SK-N-SH treated with all-trans-retinoic acid at 6 μM for 48 hours (cell line): ENCODE measurements around the gene HMOX1.

ENCODE experiments used
- ATAC-seq: fragments of 200-7000 bp; cut with Tn5 transposase; 3 replicates; pipeline ENCODE4 v1.9.1; 2020; ENCODE audit warnings: mild to moderate bottlenecking, moderate library complexity
- ARNTL ChIP-seq: fragments of 450-650 bp; formaldehyde crosslinking; IDR thresholded peaks from 2 replicates; pipeline ENCODE4 v1.5.0; 2020; ENCODE audit warnings: low read depth, mild to moderate bottlenecking, moderate library complexity, borderline replicate concordance
- BACH2 ChIP-seq: fragments of 250-450 bp; sonication (Bioruptor Pico); IDR thresholded peaks from 2 replicates; pipeline ENCODE4 v1.9.0; 2021; ENCODE audit warnings: mild to moderate bottlenecking, borderline replicate concordance
- GLIS3 ChIP-seq: fragments of 250-450 bp; sonication (Bioruptor Pico); IDR thresholded peaks from 2 replicates; pipeline ENCODE4 v1.5.0; 2020; ENCODE audit warnings: mild to moderate bottlenecking, moderate library complexity
- ISL1 ChIP-seq: fragments of 250-450 bp; sonication (Bioruptor Pico); IDR thresholded peaks from 2 replicates; pipeline ENCODE4 v2.1.2; 2022; ENCODE audit warnings: mild to moderate bottlenecking, moderate library complexity
- POU6F1 ChIP-seq: fragments of 250-450 bp; sonication (Bioruptor Pico); IDR thresholded peaks from 2 replicates; pipeline ENCODE4 v1.8.0; 2021; ENCODE audit warnings: low read depth, mild to moderate bottlenecking, moderate library complexity, borderline replicate concordance
- PPARA ChIP-seq: fragments of 250-450 bp; sonication (Bioruptor Pico); IDR thresholded peaks from 2 replicates; pipeline ENCODE4 v1.5.0; 2020; ENCODE audit warnings: mild to moderate bottlenecking, borderline replicate concordance
- SNAI2 ChIP-seq: fragments of 250-450 bp; sonication (Bioruptor Pico); IDR thresholded peaks from 2 replicates; pipeline ENCODE4 v1.5.0; 2020; ENCODE audit warnings: mild to moderate bottlenecking, moderate library complexity
- TCF4 ChIP-seq: fragments of 250-450 bp; sonication (Bioruptor Pico); IDR thresholded peaks from 2 replicates; pipeline ENCODE4 v1.8.0; 2021; ENCODE audit warnings: mild to moderate bottlenecking, moderate library complexity, borderline replicate concordance
- TOX ChIP-seq: fragments of 250-450 bp; sonication (Bioruptor Pico); IDR thresholded peaks from 2 replicates; pipeline ENCODE4 v1.8.0; 2021; ENCODE audit warnings: mild to moderate bottlenecking, moderate library complexity, borderline replicate concordance
- ZC3H10 ChIP-seq: fragments of 250-450 bp; sonication (Bioruptor Pico); IDR thresholded peaks from 2 replicates; pipeline ENCODE4 v1.5.1; 2021; ENCODE audit warnings: mild to moderate bottlenecking, moderate library complexity
- ZFP30 ChIP-seq: fragments of 450-650 bp; formaldehyde crosslinking; IDR thresholded peaks from 2 replicates; pipeline ENCODE4 v1.5.0; 2022; ENCODE audit warnings: mild to moderate bottlenecking, moderate library complexity
- ZNF565 ChIP-seq: fragments of 450-650 bp; formaldehyde crosslinking; conservative IDR thresholded peaks from 2 replicates; pipeline ENCODE4 v1.5.0; 2020; ENCODE audit warnings: low read depth, mild to moderate bottlenecking, moderate library complexity
- ZNF70 ChIP-seq: fragments of 450-650 bp; formaldehyde crosslinking; IDR thresholded peaks from 2 replicates; pipeline ENCODE4 v1.5.0; 2020; ENCODE audit warnings: mild to moderate bottlenecking, moderate library complexity
- TF ChIP-seq, protein P1 (sequence below): fragments of 250-450 bp; sonication (Bioruptor Pico); IDR thresholded peaks from 2 replicates; pipeline ENCODE4 v1.8.0; 2020; ENCODE audit warnings: mild to moderate bottlenecking, moderate library complexity, borderline replicate concordance
- TF ChIP-seq, protein P2 (sequence below): fragments of 250-450 bp; sonication (Bioruptor Pico); IDR thresholded peaks from 2 replicates; pipeline ENCODE4 v1.5.1; 2020; ENCODE audit warnings: low read depth, mild to moderate bottlenecking, moderate library complexity
- TF ChIP-seq, protein P3 (sequence below): fragments of 250-450 bp; sonication (Bioruptor Pico); IDR thresholded peaks from 2 replicates; pipeline ENCODE4 v1.5.0; 2020; ENCODE audit warnings: mild to moderate bottlenecking, moderate library complexity

Gene HMOX1

GRCh38 chr22:35431483-35432227, 50.8 kb downstream of the HMOX1 start (continued):
- TF ChIP-seq, protein P1, sequence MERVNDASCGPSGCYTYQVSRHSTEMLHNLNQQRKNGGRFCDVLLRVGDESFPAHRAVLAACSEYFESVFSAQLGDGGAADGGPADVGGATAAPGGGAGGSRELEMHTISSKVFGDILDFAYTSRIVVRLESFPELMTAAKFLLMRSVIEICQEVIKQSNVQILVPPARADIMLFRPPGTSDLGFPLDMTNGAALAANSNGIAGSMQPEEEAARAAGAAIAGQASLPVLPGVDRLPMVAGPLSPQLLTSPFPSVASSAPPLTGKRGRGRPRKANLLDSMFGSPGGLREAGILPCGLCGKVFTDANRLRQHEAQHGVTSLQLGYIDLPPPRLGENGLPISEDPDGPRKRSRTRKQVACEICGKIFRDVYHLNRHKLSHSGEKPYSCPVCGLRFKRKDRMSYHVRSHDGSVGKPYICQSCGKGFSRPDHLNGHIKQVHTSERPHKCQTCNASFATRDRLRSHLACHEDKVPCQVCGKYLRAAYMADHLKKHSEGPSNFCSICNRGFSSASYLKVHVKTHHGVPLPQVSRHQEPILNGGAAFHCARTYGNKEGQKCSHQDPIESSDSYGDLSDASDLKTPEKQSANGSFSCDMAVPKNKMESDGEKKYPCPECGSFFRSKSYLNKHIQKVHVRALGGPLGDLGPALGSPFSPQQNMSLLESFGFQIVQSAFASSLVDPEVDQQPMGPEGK (CRISPR knock-in tag), result no peak
- TF ChIP-seq, all 23 proteins: peak for 0

- no peak for TF ChIP-seq ISL1 (CRISPR knock-in tag)
- TF ChIP-seq ZFP30 (CRISPR knock-in tag), result no peak
- TF ChIP-seq TCF4 (CRISPR knock-in tag), result no peak
- TF ChIP-seq POU6F1 (CRISPR knock-in tag), result no peak
- TF ChIP-seq, protein P1 (CRISPR knock-in tag), result no peak
- no peak for TF ChIP-seq SNAI2 (CRISPR knock-in tag)
- no peak for TF ChIP-seq ARNTL (CRISPR knock-in tag)
- TF ChIP-seq ZNF70 (CRISPR knock-in tag), result no peak
- TF ChIP-seq, protein P2, sequence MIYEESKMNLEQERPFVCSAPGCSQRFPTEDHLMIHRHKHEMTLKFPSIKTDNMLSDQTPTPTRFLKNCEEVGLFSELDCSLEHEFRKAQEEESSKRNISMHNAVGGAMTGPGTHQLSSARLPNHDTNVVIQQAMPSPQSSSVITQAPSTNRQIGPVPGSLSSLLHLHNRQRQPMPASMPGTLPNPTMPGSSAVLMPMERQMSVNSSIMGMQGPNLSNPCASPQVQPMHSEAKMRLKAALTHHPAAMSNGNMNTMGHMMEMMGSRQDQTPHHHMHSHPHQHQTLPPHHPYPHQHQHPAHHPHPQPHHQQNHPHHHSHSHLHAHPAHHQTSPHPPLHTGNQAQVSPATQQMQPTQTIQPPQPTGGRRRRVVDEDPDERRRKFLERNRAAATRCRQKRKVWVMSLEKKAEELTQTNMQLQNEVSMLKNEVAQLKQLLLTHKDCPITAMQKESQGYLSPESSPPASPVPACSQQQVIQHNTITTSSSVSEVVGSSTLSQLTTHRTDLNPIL (CRISPR knock-in tag), result no peak
- TF ChIP-seq, all 23 proteins: peak for 0
- no peak for ATAC-seq
These were observed 51.5 kb downstream of the HMOX1 start for GRCh38 chr22:35432228-35432905.

DNA sequence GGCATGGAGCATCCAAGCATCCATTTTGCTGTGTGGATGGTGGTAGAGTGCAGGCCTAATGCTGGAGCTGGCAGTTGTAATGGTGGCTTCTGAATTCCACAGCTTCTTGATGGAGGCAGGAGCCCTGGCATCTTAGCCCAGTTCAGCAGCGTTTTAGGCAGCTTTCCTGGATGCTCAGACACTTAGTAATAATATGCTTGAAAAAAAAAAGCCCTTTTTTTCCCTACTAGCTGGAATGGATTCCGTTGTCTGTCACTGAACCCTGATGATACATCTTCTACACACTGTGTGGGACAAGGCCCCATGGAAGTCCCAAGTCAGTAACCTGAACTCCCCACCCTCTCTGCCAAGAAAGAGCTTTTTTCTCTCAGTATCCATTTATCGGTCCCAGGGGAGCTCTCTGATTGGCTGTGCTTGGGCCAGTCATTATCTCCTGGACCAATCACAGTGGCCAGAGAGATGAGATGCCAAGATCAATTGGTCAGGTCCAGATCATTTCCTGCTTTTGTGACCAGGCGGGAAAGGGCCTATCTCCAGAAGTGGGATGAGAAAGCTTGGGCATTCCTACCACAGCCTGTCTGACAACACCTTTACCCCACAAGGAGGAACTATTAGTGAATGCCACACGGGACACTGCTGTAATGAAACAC, 53.3 kb downstream of the HMOX1 start:
- no peak for TF ChIP-seq ZC3H10
- TF ChIP-seq PPARA (CRISPR knock-in tag), result no peak
- TF ChIP-seq ZFP30 (CRISPR knock-in tag), result no peak
- no peak for TF ChIP-seq ZNF70 (CRISPR knock-in tag)
- TF ChIP-seq, protein P2 (CRISPR knock-in tag), result no peak
- no peak for TF ChIP-seq ZNF565 (CRISPR knock-in tag)
- TF ChIP-seq TCF4 (CRISPR knock-in tag), result no peak
- no peak for TF ChIP-seq TOX
- TF ChIP-seq GLIS3, result no peak
- TF ChIP-seq, protein P3, sequence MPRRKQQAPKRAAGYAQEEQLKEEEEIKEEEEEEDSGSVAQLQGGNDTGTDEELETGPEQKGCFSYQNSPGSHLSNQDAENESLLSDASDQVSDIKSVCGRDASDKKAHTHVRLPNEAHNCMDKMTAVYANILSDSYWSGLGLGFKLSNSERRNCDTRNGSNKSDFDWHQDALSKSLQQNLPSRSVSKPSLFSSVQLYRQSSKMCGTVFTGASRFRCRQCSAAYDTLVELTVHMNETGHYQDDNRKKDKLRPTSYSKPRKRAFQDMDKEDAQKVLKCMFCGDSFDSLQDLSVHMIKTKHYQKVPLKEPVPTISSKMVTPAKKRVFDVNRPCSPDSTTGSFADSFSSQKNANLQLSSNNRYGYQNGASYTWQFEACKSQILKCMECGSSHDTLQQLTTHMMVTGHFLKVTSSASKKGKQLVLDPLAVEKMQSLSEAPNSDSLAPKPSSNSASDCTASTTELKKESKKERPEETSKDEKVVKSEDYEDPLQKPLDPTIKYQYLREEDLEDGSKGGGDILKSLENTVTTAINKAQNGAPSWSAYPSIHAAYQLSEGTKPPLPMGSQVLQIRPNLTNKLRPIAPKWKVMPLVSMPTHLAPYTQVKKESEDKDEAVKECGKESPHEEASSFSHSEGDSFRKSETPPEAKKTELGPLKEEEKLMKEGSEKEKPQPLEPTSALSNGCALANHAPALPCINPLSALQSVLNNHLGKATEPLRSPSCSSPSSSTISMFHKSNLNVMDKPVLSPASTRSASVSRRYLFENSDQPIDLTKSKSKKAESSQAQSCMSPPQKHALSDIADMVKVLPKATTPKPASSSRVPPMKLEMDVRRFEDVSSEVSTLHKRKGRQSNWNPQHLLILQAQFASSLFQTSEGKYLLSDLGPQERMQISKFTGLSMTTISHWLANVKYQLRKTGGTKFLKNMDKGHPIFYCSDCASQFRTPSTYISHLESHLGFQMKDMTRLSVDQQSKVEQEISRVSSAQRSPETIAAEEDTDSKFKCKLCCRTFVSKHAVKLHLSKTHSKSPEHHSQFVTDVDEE (CRISPR knock-in tag), result no peak
- no peak for TF ChIP-seq BACH2 (CRISPR knock-in tag)
- TF ChIP-seq POU6F1 (CRISPR knock-in tag), result no peak
- ATAC-seq, result no peak
